HG03097 (cell line): ENCODE measurements around the gene RPTOR.
A peak's percentile ranks its signal among the peaks of the same experiment; 100 is the strongest.

ENCODE experiments used
- ATAC-seq: cut with Tn5 transposase; IDR thresholded peaks from one replicate; pipeline ENCODE4 v1.9.1; 2021; ENCODE audit not compliant: unreplicated experiment, low FRiP score

Gene RPTOR

DNA sequence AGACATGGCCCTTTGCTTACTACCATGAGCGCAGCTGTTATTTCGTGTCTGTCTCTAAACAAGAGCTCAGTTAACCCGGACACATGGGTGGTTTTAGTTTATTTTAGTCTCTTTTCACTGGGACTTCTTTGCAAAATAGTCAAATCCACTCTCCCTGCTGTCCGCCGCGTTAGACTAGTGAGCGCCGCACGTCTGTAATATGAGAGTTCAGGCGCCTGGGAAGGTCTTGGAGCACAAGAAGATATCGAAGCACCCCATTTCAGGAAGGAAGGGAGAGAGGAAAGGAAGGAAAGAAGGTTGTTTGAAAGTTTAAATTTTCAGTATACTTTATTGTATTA lies 336.0 kb downstream of the RPTOR start:
- no peak for ATAC-seq

DNA sequence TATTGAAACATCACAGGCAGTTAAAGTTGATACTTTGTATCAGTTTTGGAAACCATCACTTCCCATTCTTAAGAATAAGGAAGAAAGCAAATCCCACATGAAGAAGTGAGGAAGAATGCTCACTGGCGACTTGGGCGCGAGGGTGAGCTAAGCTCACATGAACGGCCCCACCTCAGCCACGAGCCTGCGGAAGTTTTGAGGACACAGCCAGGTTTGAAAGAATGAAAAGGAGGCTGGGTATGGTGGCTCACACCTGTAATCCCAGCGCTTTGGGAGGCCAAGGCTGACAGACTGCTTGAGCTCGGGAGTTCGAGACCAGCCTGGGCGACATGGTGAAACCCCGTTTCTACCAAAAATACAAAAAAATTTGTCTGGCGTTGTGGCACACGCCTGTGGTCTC lies 336.7 kb downstream of the RPTOR start:
- no peak for ATAC-seq

DNA sequence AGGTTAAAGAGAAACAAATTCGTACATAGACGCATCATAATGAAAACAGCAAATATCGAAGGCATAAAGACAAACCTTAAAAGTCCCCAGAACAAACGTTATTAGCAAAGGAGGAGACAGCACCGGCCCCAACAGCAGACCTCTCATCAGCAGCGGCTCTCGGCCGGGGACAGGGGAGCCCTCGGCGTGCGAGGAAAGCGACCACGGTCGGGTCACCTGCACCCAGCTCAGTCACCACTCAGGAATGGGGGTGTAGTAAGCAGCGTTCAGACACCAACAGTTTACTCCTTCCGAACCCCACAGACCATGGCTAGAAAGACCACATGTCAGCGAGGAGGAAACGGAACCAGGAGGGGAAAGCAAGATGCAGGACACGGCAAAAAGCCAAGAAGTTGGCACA lies 337.7 kb downstream of the RPTOR start:
- ATAC-seq, result no peak

DNA sequence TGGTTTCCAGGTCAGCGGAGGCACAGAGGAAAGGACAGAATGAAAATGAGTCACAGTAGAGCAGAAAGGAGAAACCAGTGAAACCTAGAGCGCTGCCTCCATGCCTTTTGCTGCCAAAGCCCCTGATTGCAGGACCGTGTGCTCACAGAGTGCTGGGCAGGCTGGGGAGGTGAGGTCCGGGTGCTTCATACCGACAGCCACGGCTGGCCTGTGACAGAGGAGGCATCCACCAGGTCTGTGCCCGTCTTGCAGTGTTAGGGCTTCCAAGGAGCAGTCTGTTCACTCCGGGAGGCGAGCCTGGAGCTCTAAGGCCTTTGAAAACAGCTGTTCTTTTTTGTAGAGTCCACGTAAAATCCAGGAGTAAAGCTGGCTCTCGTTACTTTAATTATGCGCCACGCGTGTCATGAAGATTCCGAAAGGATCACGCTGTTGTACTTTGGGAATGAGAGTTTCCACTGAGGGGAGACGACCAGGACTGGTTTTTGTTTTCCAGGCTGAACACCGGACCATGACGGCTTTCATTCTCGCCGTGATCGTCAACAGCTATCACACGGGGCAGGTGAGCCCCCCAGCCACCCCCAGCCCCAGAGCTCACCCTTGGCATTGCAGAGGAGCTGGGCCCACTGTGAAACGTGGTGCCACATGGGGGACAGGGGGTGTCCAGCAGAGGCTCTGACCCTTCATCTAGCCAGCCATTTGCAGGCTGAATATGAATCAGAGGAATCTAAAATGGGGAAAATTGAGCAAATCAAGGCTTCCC lies 338.5 kb downstream of the RPTOR start:
- no peak for ATAC-seq

DNA sequence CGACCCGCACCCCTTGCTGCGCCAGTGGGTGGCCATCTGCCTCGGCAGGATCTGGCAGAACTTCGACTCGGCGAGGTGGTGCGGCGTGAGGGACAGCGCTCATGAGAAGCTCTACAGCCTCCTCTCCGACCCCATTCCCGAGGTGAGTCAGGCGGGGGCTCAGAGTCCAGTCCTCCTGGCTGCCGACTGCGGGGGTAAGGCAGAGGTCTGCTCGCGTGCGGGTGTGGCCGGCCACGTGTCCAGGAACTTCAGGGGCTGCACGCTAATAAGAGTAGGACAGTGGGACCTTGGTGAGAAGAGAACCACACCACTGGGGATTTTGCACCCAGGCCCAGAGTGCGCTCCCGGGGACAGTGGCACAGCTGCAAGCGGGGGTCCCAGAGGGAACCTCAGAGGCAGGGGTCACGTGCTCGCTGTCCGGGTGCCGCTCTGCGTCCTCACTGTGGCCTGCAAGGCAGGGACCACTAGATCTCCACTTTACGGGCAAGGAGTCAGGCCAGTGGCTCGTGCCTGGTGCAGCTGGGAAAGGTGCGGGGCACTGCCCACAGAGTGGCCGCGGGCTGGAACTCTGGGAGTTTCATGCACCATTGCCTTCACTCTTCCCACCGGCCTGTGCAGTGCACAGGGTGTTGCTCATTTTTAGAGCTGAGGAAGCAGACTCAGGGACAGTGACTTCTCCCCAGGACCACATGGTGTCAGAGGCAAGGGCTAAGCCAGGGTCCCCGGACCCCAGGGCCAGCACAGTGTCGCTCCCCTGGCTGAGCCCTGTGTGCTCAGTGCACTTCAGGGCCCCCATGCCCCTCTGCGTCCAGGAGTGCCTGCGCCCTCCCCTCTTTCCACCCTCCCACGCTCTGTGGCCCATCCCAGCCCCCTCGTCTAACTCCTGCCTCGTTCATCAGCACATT lies 339.4 kb downstream of the RPTOR start:
- ATAC-seq, result no peak

DNA sequence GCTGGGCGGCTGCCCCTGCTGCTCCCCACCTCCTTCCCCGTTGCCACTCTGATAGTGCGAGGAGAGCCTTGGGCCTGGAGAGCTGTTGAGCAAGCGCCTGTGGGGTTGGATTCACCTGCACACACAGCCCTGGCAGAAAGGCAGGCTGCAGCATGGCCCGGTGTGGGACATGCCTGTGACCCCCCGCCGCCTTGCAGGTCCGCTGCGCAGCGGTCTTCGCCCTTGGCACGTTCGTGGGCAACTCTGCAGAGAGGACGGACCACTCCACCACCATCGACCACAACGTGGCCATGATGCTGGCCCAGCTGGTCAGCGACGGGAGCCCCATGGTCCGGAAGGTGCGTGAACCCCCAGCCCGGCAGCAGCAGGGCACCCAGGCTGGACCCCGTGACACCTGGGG lies 340.2 kb downstream of the RPTOR start:
- no peak for ATAC-seq

DNA sequence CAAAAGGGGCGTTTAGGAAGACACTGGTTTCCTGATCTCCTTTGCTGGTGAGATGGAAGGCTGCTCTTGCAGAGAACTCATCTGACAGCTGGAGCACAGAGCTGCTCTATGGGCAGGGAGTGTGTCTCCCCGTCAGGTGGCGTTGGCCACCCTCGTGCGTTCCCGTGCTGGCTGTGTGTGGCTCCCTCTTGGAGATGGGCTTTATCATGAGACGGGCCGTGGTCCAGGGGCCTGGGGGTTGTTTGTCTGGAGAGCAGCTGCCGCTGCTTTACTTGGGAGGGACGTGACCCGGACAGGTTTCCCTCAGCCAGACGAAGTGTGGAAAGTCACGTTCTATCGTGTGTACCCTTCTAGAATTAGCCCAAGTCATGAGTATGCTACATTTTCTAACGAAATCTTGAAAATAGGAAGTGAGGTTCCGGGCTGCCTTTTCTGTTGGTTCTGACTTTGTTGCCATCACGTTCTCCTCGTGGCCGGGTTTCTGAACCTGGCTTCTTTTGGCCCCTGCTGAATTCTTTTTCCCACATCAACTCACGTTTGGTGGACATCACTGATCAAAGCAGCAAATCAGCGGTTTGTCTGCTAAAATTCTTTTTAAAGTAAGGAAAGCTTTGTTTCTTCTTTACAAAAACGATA lies 341.4 kb downstream of the RPTOR start:
- ATAC-seq, result no peak

DNA sequence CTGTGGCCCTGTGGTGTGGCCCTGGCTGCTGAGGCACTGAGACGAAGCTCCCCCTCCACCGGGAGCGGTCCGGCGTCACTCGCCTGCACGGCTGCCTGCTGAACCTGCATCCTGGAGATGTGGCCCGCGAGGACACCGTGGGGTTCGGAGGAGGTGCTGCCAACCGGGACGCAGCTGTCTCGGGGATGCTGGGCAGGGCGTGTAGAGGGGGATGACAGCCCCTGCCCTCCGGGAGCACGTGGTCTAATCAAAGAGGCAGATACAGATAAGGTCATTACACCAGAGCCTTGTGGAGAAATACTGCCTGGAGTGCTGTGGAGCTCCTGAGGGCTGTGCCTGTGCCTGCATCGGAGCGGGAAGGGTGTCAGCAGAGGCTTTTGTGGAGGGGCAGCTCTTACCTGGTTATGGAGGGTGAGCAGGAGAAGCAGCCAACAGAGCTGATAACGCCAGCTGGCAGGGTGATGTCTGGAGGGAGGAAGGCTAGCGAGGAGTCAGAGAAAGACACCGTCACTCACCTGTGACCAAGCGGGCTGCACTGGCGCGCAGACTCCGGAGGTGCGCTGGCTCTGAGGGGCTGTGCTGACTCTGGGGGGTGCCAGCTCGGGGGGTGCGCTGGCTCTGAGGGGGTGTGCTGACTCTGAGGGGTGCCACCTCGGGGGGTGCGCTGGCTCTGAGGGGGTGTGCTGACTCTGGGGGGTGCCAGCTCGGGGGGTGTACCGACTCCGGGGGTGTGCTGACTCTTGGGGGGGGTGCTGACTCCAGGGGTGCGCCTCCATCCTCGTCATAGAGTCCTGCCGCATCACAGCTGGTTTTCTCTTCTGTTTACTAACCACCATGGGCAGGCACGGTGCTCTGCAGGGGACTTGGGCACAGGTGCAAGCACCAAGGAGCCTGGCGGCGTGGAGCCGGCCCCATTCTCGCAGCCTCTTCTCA lies 342.3 kb downstream of the RPTOR start:
- ATAC-seq, result no peak

DNA sequence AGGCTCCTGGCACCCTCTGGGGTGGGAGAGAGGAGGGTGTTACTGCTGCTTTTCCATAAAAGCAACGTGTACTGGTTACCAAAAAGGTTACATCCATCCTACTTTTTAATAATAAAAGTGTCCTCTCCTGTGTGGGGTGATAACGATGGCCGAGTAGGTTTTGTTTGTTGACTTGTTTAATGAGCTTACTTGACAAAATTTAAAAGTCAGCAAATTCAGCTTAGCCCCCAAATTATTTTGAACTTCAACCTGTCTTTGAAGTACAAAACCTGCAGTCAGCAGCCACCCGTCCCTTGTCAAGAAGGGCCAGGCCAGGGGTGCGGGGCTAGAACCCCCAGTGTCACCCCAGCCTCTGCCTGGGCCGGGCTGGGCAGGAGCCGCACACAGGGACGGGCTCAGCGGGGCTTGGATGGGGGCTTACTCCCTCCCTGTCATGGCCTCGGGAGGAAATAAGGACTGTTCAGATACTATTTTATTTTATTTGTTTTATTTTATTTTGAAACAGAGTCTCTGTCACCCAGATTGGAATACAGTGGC lies 343.1 kb downstream of the RPTOR start:
- no peak for ATAC-seq

DNA sequence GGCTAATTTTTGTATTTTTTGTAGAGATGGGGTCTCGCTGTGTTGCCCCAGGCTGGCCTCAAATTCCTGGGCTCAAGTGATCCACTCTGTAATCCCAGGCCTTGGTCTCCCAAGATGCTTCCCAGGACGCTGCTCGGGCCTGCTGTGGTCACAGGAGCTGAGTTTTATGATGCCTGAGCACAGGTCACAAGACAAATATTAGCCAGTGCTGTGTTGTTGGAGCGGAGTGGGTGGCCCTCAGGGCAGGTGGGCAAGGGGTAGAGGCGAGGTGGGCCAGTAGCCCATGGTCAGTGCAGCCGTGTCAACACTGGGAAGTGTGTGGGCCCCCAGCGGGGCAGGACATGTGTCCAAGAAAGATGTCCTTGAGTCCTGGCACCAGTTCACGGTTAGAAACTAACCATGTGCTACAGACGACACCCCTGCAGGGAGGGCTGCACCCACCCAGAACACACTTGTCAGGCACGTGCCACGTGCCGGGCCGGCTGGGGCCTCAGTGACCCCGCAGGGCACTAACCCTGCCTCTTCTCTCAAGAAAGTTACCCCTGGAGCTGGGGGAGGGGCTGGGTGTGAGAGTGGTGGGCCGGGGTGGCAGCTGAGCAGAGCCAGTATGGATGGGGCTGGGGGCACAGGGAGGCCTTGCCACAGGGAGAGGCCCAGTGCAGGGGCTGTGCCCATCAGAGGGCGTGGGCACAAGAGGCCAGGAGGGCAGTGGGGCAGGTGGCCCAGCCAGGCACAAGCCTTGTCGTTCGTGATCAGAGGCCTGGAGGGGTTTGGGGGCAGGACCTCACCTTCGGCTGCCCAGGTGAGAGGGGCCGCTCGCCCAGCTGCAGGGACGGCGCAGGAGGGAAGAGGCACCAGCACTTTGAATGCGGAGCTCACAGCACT lies 343.9 kb downstream of the RPTOR start:
- no peak for ATAC-seq

DNA sequence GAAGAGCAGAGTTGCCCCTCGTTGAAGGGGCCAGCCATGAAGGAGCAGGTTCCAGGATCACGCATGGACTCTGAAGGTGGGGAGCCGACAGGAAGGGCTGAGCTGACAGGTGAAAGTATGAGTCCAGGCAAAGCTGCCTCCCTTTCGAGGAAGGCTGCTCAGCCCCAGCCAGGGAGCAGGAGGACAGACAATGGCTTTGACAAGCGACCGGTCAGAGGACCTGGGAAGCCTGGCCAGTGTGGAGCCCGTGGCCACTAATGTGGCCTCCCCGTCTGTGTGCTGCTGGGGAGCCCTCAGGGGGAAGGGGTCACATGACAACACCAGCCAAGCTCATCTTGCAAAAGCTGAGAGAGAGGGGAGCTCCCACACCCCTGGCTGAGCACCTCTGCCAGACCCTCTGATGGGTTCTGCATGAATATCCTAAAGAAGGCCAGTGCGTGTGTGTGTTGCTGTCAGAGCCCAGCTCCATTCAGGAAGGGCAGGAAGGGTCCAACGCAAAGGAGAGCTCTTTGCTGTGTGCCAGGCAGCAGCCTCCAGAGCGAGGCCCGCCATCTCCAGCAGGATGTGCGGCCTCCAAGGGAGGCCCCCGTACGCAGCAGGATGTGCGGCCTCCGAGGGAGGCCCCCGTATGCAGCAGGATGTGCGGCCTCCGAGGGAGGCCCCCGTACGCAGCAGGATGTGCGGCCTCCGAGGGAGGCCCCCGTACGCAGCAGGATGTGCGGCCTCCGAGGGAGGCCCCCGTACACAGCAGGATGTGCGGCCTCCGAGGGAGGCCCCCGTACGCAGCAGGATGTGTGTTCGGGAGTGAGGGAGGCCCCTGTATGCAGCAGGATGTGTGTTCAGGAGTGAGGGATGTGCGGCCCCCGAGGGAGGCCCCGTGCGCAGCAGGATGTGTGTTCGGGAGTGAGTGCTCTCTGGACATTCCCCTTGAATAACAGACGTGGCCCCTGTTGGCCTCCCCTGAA lies 344.9 kb downstream of the RPTOR start:
- no peak for ATAC-seq

DNA sequence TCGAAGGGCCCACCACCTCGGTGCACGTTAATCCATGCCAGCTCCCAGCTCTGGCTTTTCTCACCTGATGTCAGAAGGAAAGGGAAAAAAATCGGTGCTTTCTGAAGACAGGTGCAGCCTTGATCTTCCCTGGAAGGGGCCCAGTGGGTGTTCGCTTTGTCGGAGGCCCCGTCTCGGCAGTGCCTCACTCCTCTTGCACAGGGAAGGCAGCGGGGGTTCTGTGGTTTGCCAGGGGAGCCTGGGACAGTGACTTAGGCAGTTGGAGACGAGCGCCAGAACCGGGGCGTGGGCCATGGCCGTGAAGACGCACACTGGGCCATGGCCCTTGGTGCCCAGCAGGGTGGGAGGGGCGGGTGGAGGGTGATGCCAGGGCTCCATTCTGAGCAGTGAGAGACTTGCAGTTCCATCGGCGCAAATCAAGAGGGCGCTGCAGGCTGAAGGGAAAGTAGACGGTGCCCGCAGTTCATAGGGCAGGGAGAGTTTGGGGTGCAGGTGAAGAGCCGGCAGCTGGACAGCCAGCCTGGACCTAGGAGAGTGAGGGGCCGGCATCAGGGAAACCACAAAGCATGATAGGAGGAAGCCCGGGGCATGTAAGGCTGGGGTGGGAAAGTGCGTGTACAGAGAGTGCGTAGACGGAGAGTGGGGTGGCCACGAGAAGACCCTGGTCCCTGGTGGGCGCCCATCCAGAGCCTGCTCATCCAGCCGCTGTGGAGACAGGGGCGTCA lies 345.7 kb downstream of the RPTOR start:
- ATAC-seq, result no peak

DNA sequence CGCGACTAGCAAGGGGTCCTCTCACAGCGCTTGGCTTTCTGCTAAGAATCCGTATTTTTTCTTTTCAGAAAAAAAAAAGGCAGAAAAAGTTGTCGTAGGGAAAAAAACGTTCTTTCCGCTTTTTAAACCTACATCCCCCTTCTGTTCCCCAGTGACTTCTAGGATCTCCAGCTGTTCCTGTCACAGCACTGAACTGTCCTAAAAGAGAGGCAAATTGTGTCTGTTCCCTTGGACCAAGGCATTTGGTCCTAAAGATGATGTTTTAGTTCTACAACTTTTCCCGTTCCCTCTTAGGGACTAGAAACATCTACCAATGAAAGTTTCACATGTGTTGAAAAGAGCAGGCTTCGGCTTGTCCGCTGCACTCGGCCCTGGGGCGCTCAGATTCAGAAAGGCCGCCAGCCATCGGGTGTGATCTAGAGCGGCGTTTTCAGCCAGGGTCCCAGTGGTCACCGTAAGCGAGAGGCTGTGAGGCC lies 346.3 kb downstream of the RPTOR start:
- no peak for ATAC-seq

DNA sequence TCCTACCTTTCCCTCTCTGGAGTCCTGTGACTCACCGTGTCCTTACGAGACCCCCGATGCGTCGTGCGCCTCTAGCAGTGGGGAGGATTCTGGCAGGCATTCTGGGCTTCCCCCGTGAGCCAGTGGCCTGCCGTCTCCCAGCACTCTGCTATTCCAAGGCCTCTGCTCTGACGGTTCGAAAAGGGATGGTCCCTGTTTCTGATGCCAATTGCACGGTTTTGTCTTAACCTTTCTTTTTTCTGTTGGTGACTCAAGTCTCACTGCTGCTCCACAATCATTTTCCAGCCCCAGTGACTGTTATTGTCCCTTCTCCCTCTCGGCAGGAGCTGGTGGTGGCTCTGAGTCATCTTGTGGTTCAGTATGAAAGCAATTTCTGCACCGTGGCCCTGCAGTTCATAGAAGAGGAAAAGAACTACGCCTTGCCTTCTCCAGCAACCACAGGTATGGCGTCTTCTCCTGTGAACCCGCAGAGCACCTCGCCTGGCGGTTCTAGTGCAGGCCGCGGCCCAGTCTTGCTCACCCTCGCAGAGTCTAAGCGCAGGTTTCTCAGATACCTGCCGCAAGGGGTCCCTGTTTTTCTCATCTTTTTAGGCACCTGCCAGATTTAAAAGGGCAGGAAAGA lies 346.9 kb downstream of the RPTOR start:
- ATAC-seq, result peak; percentile 32

DNA sequence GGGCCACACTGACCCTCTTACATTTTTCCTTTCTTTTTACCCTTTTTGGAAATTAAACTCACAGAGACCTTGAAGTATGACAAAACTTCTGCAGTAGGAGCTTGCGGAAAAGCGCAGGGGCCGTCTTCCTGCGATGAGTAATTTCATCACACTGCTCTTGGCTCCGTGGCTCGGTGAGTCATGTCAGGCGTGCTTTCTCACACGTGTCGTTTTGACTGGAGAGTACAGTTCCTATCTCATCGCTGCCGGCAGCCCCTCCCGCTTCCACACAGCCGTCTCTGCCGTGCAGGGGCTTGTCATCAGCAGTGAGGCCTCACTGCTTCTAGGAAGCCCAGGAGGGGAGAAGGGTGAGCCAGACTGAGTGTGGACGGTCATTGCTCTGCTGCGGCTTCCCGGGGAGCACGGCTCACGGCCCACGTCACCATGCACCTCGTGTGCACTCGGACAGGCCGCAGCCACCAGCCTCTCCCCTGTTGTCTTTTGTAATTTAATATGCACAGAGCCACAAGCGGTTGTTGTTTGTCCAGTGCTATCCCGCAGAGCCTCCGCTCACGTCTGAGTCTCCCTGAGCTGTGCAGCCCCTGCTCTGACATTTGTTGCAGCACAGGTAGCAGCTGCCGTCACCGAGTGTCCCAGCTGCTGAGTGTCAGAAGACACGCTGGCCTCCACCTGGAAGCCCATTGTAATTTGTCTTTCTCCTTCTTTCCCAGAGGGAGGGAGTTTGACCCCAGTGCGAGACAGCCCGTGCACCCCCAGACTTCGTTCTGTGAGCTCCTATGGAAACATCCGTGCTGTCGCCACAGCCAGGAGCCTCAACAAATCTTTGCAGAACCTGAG lies 347.6 kb downstream of the RPTOR start:
- ATAC-seq, result peak; percentile 77
